ENCODE measurements around the gene B3GNT3. TPM values are rescaled to one million over a fixed set of nuclear protein-coding genes. Genes with fewer than 3 reads are reported as not detected.

Gene B3GNT3, protein sequence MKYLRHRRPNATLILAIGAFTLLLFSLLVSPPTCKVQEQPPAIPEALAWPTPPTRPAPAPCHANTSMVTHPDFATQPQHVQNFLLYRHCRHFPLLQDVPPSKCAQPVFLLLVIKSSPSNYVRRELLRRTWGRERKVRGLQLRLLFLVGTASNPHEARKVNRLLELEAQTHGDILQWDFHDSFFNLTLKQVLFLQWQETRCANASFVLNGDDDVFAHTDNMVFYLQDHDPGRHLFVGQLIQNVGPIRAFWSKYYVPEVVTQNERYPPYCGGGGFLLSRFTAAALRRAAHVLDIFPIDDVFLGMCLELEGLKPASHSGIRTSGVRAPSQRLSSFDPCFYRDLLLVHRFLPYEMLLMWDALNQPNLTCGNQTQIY
- not detected in 2 replicates for total RNA-seq

GRCh38 chr19:17794731-17795494, at the start of gene B3GNT3:
Gene B3GNT3, plus strand, starts transcription at chr19:17795138. Its CDS starts 12,670 bp downstream, at chr19:17807808.

GRCh38 chr19:17751103-17751911, 43.6 kb upstream of the B3GNT3 start, which contains the start of gene FCHO1:
Gene FCHO1, plus strand, starts transcription at chr19:17751477. Its CDS starts 3,688 bp downstream, at chr19:17755165.

GRCh38 chr19:17821190-17821589, 26.3 kb downstream of the B3GNT3 start, which contains the start of gene INSL3:
Gene INSL3, minus strand, starts transcription at chr19:17821519. Its CDS starts 13 bp downstream, at chr19:17821506.

GRCh38 chr19:17847538-17848366, 52.8 kb downstream of the B3GNT3 start, which contains the start of gene JAK3:
Gene JAK3, minus strand, starts transcription at chr19:17847982. Its CDS starts 3,565 bp downstream, at chr19:17844417.

DNA sequence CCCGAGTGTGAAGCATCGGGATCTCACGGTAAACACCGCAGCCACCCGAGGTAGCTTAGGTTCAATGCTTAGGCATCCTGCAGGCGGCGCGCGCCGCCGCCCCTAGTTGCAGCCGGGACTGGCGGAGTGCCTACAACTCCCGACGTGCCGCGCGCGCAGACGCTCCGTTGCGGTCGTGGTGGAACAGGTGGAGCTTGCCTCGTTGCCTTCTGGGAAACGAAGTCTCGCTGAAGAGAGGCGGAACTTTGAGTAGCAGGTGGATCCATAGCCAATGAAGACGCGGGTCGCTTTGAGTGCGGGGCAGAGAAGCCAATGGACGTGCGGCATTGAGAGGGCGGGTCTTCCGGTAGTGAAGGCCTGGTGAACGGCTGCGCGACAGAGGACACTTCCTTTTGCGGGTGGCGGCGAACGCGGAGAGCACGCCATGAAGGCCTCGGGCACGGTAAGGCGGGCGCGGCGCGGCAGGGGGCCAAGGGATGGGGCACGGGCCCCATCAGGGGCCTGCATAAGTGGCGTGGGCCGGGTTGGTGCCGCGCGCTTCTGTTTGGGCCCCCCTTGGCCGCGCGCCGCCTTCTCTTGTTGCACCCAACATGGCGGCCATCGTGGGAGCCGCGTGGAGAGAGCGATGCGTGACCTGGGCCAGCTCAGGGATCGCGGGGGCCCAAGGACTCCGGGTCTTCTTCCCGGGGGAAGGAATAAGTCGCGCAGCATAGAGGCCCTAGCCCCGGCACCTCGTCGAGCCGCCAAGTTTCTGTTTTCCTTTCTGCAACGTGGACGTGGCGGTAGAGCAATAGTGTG, 64.8 kb downstream of the B3GNT3 start, which contains the start of gene RPL18A:
RPL18A (plus strand) TSS at position 378 of the 798 bp plus-strand sequence; CDS start at position 425, 47 bp downstream.

Other genes starting within 250 kb of the B3GNT3 start
- 123 and 160 TPM in 2 replicates for gene COLGALT1, start 239.5 kb upstream of the B3GNT3 start, total RNA-seq
- gene UNC13A, start 106.8 kb upstream of the B3GNT3 start, total RNA-seq: 5.4 and 6.5 TPM in 2 replicates
- gene MAP1S, start 75.7 kb upstream of the B3GNT3 start, total RNA-seq: 56.9 and 69.9 TPM in 2 replicates
- 0.17 and 0.65 TPM in 2 replicates for gene FCHO1, start 43.7 kb upstream of the B3GNT3 start, total RNA-seq
- not detected in 2 replicates for gene INSL3, start 26.4 kb downstream of the B3GNT3 start, total RNA-seq
- 7.1 and 8.9 TPM in 2 replicates for gene JAK3, start 52.8 kb downstream of the B3GNT3 start, total RNA-seq
- gene RPL18A, start 64.8 kb downstream of the B3GNT3 start, total RNA-seq: 884 and 1,013 TPM in 2 replicates
- not detected in 2 replicates for gene SLC5A5, start 76.8 kb downstream of the B3GNT3 start, total RNA-seq
- gene CCDC124, start 137.9 kb downstream of the B3GNT3 start, total RNA-seq: 31.9 and 36.4 TPM in 2 replicates
- gene KCNN1, start 172.0 kb downstream of the B3GNT3 start, total RNA-seq: 0.03 TPM in 1 of 2 replicates, not detected in the other
- gene ARRDC2, start 213.0 kb downstream of the B3GNT3 start, total RNA-seq: 11.0 and 15.1 TPM in 2 replicates